ENCODE results near the gene ZNF747.

Gene ZNF747

GRCh38 chr16:30515275-30515674 is 19.4 kb downstream of the ZNF747 start:
- DNase-seq: no peak

- no peak for DNase-seq
These were observed 23.1 kb downstream of the ZNF747 start for GRCh38 chr16:30511509-30511908.

- no peak for DNase-seq
These were observed 24.2 kb downstream of the ZNF747 start for GRCh38 chr16:30510376-30510938.

- DNase-seq: no peak
These were observed 25.4 kb downstream of the ZNF747 start for GRCh38 chr16:30509081-30509765.

- no peak for DNase-seq
These were observed 31.0 kb downstream of the ZNF747 start for GRCh38 chr16:30503403-30504296.

- DNase-seq: no peak
These were observed 35.4 kb downstream of the ZNF747 start for GRCh38 chr16:30499284-30499683.

GRCh38 chr16:30494709-30495108 is 39.9 kb downstream of the ZNF747 start:
- DNase-seq: no peak

GRCh38 chr16:30493941-30494488 is 40.6 kb downstream of the ZNF747 start:
- no peak for DNase-seq

- peak; percentile 90 for DNase-seq
These were observed 42.8 kb downstream of the ZNF747 start for GRCh38 chr16:30491744-30492308.

- DNase-seq: no peak
These were observed 43.4 kb downstream of the ZNF747 start for GRCh38 chr16:30491229-30491628.

GRCh38 chr16:30490210-30490609 is 44.4 kb downstream of the ZNF747 start:
- no peak for DNase-seq

- DNase-seq: no peak
These were observed 45.7 kb downstream of the ZNF747 start for GRCh38 chr16:30488764-30489605.

- no peak for DNase-seq
These were observed 48.7 kb downstream of the ZNF747 start for GRCh38 chr16:30485818-30486436.

- no peak for DNase-seq
These were observed 49.8 kb downstream of the ZNF747 start for GRCh38 chr16:30484887-30485286.

- DNase-seq: no peak
These were observed 52.3 kb downstream of the ZNF747 start for GRCh38 chr16:30482366-30482765.

GRCh38 chr16:30481381-30481780 is 53.3 kb downstream of the ZNF747 start:
- DNase-seq: no peak

All from fibroblast of skin of scalp (primary cell).